ENCODE results near the gene OSBPL5.
"Not testable (repeated sequence)": the region's sequence is repeated elsewhere in the genome, so short reads cannot be mapped to it uniquely, and the experiment has no call there.

OSBPL5 gene

DNA sequence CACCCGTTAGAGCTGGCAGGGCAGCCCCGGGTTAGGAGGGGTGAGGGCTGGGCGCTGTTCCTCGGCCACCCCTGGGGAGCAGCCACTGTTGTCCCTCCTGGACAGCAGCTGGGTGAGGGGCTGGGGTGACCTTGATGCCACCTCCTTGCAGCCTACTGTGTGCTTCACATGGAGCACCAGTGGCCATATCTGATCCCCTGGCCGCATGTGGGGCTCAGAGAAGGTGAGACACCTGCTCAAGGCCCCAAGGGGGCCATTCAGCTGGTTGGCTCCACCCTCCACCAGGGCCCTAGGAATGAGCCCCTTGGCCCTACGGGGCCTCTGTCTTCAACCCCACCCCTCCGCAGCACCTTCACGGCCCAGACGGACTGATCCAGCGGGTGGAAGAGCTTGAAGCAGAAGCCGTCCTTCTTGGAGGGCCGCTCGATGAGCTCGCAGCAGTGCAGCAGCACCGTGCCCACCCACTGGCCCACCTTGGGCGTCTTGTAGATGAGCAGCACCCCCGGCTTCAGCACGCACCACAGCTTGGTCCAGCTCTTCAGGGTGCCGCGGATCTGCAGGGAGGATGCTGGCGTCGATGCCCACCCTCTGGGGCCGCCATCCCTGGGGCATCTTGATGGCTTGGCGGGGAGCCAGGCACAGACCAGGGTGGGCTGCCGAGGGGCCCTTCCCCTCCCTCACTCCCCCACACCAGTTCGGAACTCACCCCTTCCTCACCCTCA, 44.9 kb downstream of the OSBPL5 start:
- no peak for DNase-seq

- no peak for DNase-seq
Measured at GRCh38 chr11:3119141-3119821, 45.8 kb downstream of the OSBPL5 start.

DNA sequence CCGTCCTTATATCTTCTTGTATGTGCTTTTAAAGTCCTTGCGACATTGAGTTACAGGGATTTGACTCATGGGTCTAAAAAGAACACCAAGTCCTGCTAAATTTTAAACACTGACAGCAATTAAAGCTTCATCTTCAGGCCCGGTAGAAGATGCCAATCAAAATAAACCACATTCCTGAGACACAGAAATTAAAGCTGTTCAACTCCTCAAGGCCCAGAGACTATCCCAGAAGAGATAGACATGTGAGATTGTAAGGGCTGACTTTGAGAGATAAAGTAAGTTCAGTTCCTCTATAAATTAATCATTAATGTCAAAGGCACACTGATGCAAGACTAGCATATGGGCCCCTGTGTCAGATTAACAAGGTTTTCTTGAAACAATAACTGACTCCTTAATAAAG, 49.8 kb downstream of the OSBPL5 start:
- DNase-seq, result no peak

DNA sequence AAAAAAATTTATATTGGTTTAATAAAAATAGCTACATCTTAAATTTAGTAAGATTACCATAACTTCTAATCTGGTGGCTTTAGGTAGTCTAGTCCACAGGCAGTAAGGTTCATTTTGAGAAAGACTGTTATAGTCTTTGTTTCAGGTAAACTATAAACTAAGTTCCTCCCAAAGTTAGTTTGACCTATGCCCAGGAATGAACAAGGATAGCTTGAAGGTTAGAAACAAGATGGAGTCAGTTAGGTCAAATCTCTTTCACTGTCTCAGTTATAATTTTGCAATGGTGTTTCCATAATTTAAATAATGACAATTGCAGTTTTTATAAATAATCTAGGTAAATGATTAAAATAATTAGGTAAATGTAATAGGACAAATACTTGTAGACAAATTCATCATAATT, 51.4 kb downstream of the OSBPL5 start:
- not testable (repeated sequence) for DNase-seq

DNA sequence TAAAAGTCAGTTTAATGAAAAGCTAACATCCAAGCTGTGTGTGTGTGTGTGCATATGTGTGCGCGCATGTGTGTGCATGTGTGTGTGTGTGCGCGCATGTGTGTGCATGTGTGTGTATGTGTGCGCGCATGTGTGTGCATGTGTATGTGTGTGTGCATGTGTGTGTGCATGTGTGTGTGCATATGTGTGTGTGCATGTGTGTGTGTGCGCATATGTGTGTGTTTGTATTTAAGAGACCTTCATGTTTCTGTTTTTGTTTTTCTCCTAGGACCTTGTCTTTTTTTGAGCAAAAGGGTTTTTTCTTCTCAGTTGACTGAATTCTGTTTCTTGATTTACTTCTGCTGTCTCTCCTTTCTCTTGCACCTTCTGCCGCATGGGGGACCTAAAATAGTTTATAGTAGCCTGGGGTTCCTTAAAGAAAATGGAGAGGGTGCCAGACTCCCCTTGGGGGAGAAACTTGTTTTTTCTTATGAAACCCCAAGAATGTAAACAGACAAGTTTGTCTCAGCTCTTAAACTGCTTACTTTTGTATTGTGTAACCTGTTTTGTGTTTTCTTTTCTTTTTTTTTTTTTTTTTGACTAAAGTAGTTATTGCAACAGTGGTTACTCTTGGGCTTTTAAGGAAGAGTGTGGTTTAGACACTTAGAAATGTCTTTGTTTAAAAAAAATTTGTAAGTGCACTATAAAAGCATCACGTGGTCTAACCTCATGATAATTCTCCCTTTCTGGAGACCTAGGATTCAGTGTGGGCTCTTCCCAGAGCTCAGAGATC, 53.0 kb downstream of the OSBPL5 start:
- DNase-seq, result no peak

GRCh38 chr11:3111466-3111865, 53.6 kb downstream of the OSBPL5 start:
- no peak for DNase-seq

DNA sequence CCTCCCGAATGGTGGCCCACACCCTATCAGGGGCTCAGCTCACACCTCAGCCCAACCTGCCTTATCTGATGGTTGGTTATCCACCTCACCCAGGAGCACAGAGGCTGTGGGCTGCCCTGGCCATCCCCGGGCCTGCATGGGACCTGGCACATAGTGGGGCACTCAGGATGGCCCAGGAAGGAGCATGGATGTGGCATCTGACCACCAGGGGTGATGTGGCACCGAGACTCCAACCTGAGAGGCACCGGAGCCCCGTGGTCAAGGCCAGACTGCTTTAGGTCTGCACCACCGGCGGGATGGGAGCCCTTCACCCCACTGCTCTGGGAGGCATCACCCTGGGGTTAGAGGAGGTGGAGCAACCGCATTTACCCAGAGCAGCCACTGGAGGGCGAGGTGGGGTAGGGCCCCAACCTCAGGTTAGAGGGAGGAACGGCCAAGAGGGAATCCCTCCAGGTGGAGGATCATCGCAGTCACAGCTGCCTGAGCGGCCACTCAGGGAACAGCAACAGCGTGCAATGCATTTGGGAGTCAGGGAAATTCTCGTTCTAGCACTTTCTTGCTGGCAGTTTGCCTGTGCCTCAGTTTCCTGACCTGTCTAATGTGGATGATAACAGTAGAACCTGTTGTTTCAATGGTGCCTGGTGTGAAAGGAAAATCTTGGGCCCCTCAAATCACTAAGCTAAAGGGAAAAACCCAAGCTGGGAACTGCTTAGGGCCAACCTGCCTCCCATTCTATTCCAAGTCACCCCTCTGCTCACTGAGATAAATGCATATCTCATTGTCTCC, 55.0 kb downstream of the OSBPL5 start:
- DNase-seq, result peak; percentile 29 to 42

DNA sequence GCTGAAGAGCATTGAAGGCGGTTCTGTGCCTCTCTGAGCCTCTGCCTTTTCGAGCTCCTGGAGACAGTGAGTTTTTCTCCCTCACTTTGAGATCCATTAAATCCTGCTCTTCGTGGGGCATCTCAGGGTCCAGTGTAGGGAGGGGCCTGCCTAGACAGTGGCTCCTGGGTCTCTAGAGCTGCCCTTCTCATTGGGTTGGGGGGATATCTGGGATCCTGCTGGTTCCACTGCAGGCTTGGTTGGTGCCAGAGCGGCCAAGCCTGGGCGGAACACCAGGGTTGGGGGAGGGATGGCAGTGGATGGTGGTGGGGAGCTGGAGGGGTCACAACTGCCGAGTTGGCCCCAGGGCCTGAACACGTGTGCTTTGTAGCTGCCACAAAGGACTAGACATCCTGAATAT, 55.7 kb downstream of the OSBPL5 start:
- no peak for DNase-seq

GRCh38 chr11:3108183-3108721, 56.9 kb downstream of the OSBPL5 start:
- no peak for DNase-seq

GRCh38 chr11:3107608-3108182, 57.4 kb downstream of the OSBPL5 start:
- no peak for DNase-seq

GRCh38 chr11:3106736-3107524, 58.2 kb downstream of the OSBPL5 start:
- no peak for DNase-seq

DNA sequence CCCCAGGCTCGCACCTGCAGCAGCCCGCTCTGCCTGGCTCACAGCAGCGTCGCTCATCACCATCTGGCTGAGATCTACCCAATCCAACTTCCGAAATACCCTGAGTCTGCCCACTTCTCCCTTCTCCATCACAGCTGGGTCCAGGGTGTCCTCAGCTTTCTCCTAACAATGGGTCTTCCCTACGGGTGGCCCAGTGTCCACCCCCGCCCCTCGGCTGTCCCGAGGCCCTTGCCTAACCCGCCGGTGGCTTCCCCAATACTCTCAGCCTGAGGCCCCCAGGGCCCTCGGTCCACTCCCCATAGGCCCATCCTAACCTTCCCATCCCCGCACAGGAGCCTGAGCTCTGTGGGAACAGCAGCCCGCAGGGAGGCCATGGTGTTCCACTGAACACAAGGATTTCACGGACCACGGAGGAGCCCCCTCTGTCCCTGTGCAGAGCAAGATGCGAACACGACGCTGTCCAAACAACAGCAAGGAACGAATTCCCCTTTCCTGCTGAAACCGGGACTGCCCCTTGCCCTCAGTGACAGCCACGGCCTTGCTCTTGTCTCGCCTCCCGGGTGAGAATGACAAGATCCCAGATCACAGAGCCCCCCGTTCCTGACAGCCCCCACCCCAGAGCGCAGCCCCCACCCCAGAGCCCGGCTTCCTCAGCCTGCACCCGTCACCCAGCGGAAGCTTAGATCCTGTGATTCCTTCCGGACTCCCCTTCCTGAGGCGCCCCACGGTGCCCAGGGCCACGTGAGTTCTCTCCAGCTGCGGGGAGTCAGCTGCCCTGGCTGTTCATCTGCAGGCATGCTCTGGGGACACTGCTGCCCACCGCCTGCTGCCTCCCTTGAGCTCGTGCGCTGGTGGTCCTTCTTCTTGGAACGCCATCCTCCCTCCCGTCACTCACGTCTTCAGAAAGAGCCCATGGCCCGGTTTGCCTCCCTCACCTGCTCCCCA, 59.0 kb downstream of the OSBPL5 start:
- no peak for DNase-seq

DNA sequence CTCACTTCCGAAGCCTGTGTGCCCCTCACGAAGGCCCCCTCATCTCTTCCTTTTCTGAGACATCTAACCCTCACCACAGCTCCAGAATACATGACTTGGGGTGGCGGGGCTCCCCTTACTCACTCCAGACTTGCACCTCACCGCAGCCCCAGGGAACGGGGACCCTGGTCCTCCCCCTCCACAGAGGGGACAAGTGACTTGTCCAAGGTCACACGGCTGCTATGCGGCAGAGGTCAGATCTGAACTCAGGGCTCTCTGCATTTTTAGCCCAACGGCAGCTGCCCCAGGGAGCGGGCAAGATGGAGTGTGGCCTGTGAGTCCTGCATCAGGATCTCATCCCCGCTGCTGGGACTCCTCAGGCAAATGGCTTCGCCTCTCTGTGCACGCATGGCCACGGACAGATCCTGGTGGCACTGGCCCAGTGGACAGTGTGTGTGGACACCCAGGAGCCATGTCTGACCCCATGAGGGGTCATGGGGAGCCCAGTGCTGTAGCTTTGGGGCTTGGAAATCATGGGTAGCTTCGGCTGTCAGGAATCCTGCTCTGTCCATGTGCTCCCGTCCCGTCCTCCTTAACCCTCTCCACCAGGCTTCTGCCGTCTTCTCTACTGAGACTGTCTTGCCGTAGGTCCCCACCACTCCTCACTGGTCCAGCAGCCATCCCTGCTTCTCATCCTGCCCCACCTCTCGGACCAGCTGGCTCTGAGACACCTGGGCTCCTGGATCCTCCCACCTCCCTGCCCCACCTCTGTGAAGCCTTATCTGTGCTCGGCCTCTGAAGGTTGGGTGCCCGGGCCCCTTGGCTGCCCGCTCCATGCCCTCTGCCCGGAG, 59.9 kb downstream of the OSBPL5 start:
- DNase-seq, result no peak

DNA sequence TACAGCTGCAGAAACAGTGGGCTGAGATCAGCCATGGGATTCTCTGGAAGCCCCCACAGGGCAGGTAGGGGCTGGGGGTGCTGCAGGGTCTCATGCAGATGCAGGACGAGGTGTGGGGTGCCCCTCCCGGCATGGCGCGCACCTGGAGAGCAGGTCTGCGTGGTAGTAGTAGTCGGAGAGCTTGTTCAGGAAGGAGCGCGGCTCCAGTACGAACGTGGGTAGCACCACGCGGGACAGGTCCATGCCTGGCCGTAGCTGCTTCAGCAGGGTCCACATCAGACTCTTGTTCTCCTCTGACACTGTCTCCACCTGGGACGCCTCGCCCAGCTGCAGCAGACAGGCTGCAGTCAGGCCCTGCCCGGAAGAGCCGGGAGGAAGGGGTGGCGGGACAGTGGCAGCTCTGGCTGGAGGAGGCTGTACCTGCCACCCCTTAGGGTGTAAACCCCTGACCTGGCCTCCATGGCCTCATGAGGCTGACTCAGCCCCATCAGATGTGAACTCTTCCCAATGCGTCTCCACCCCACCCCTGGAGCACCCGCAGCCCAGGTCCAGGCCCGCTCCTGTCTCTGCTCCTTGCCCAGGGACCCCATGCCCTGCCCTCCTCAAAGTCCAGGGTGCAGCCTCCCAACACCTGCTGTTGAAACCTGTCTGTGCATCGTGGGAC, 60.9 kb downstream of the OSBPL5 start:
- no peak for DNase-seq

DNA sequence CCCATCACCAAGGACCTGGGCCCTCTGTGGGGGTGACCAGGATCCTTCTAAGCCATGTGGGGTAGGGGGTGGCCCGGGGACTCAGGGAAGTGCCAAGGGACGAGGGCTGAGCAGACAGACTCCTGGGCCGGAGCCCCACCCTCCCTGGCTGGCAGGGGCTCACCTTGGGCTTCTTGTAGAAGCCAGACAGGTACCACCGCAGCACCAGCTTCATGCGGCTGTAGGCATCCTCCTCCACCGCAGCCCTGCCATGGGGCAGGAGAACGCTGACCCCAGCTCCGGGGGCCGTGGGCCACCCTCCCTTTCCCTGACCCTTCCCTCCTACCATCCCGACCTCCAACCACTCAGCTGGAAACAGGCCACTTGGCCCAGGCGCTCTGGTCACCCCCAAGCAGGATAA, 62.0 kb downstream of the OSBPL5 start:
- DNase-seq, result no peak

DNA sequence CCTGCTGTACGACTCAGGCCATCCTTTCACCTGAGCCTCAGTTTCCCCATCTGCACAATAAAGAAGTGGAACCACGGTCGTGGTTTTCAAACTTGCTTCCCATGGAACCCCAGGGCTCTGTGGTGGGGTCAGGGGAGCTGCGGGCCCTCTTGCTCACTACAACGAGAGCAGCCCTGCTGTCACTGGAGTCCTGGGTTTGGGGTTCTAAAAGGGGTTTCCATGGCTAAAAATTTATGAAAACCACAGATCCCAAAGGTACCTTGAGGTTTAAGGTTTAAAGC, 62.5 kb downstream of the OSBPL5 start:
- no peak for DNase-seq

DNA sequence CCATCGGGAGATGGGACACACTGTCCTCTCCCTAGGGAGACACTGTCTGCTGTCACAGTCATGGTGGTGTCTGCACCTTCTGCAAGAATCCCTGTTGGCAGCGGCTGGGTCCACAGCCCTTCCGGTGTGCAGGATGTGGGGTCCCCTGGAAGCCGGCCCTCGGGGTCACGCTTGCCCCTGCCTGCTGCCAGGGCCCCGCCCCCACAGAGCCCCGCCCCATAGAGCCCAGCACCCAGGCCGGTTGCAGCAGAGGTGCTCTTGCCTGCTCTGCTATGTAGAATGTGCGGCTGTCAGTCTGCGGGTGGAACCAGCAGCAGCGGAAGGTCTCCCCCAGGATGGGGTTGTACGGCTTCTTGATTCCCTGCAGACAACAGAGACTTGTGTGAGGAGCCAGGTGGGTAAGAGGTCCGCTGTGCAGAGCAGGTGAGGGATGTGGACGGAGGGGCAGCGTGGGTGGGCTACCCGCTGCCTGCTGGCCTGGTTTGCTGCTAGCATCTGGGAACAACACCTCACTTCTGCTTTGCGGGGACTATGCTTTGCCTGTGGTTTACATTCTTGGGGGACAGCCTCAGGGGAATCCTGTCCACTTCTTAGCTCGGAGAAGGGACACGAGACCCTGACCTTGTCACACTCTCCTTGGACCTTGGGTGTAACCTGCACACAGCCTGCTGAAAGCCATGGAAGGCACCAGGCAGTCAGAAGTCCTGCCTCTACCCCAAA, 63.0 kb downstream of the OSBPL5 start:
- no peak for DNase-seq

- no peak for DNase-seq
Measured at GRCh38 chr11:3099178-3099577, 65.9 kb downstream of the OSBPL5 start.
